ENCODE measurements around the gene PODXL2.
A peak's percentile ranks its signal among the peaks of the same experiment; 100 is the strongest.

The PODXL2 gene

GRCh38 chr3:127629467-127630403, 750 bp downstream of the PODXL2 start:
- Histone ChIP-seq H4K91ac (ENCODE audit: low read depth, low read length) (no peak overlapping the region), H3K4me3 (ENCODE audit: low read depth, low read length) (peak overlapping the region; percentile 42), H4K12ac (ENCODE audit: low read depth, low read length) (no peak overlapping the region), H3K27me3 (ENCODE audit: insufficient read depth, low read length) (peaks cover 23% of the 10 kb centered on the region), H3K4me2 (ENCODE audit: low read length) (peak overlapping the region; percentile 74), H3K4ac (ENCODE audit: low read depth, low read length) (no peak overlapping the region), H3K36me3 (ENCODE audit: control insufficient read depth in 1 of 2, insufficient read depth in 2 of 2, low read length in 2 of 2) (no peaks in the 10 kb centered on the region), H2AK5ac (ENCODE audit: low read length) (no peak overlapping the region), H2AFZ (ENCODE audit: insufficient read depth, low read length, poor library complexity) (no peak overlapping the region), H2BK120ac (ENCODE audit: insufficient read depth, low read length, poor library complexity) (no peak overlapping the region), H3K18ac (ENCODE audit: low read length) (no peak overlapping the region), H3K27ac (ENCODE audit: low read depth, low read length) (no peak overlapping the region), H3K79me1 (ENCODE audit: low read length) (no peaks in the 10 kb centered on the region), H3K4me1 (ENCODE audit: control insufficient read depth in 1 of 2, insufficient read depth in 2 of 2, low read length in 2 of 2) (peaks cover 5 to 8% of the 10 kb centered on the region in 2 experiments), H4K8ac (ENCODE audit: low read depth, low read length) (no peak overlapping the region), H3K9me3 (ENCODE audit: insufficient read depth, low read depth, low read length) (peaks cover 7% of the 10 kb centered on the region), H2BK5ac (ENCODE audit: low read depth, low read length, poor library complexity) (no peak overlapping the region), H3K9ac (ENCODE audit: low read length) (no peak overlapping the region), H3K23ac (ENCODE audit: low read length) (no peak overlapping the region), H3K79me2 (ENCODE audit: control insufficient read depth, insufficient read depth, low read length, poor library complexity) (no peaks in the 10 kb centered on the region), H2BK12ac (ENCODE audit: low read length) (no peak overlapping the region), H3K14ac (ENCODE audit: low read length) (no peak overlapping the region)
- no peak for DNase-seq
- WGBS (ENCODE audit: extremely low coverage, insufficient coverage, insufficient read length) = no CpG with 5 or more reads among the region's 65 CpGs

GRCh38 chr3:127630811-127631714, 2.1 kb downstream of the PODXL2 start:
- Histone ChIP-seq H2BK5ac (ENCODE audit: low read depth, low read length, poor library complexity) (no peak overlapping the region), H2BK12ac (ENCODE audit: low read length) (no peak overlapping the region), H3K18ac (ENCODE audit: low read length) (no peak overlapping the region), H3K4me2 (ENCODE audit: low read length) (no peak overlapping the region), H4K91ac (ENCODE audit: low read depth, low read length) (no peak overlapping the region), H3K27ac (ENCODE audit: low read depth, low read length) (no peak overlapping the region), H3K23ac (ENCODE audit: low read length) (no peak overlapping the region), H4K8ac (ENCODE audit: low read depth, low read length) (no peak overlapping the region), H3K9ac (ENCODE audit: low read length) (no peak overlapping the region), H3K4me1 (ENCODE audit: control insufficient read depth in 1 of 2, insufficient read depth in 2 of 2, low read length in 2 of 2) (peaks cover 5 to 8% of the 10 kb centered on the region in 2 experiments), H3K9me3 (ENCODE audit: insufficient read depth, low read depth, low read length) (peaks cover 7% of the 10 kb centered on the region), H3K79me2 (ENCODE audit: control insufficient read depth, insufficient read depth, low read length, poor library complexity) (no peaks in the 10 kb centered on the region), H3K36me3 (ENCODE audit: control insufficient read depth in 1 of 2, insufficient read depth in 2 of 2, low read length in 2 of 2) (no peaks in the 10 kb centered on the region), H3K27me3 (ENCODE audit: insufficient read depth, low read length) (peaks cover 23% of the 10 kb centered on the region), H3K14ac (ENCODE audit: low read length) (no peak overlapping the region), H3K4ac (ENCODE audit: low read depth, low read length) (no peak overlapping the region), H3K4me3 (ENCODE audit: low read depth, low read length) (no peak overlapping the region), H2BK120ac (ENCODE audit: insufficient read depth, low read length, poor library complexity) (no peak overlapping the region), H4K12ac (ENCODE audit: low read depth, low read length) (no peak overlapping the region), H2AK5ac (ENCODE audit: low read length) (no peak overlapping the region), H3K79me1 (ENCODE audit: low read length) (no peaks in the 10 kb centered on the region), H2AFZ (ENCODE audit: insufficient read depth, low read length, poor library complexity) (no peak overlapping the region)
- DNase-seq = no peak
- WGBS (ENCODE audit: extremely low coverage, insufficient coverage, insufficient read length) = no CpG with 5 or more reads among the region's 12 CpGs

GRCh38 chr3:127632035-127632820, 3.2 kb downstream of the PODXL2 start:
- H3K9ac ChIP-seq (ENCODE audit: low read length) = no peak overlapping the region
- no peak overlapping the region for H3K27ac ChIP-seq (ENCODE audit: low read depth, low read length)
- no peak overlapping the region for H3K4ac ChIP-seq (ENCODE audit: low read depth, low read length)
- H3K9me3 ChIP-seq (ENCODE audit: insufficient read depth, low read depth, low read length) = peaks cover 7% of the 10 kb centered on the region
- no peaks in the 10 kb centered on the region for H3K79me1 ChIP-seq (ENCODE audit: low read length)
- no peak overlapping the region for H3K18ac ChIP-seq (ENCODE audit: low read length)
- no peak overlapping the region for H2BK120ac ChIP-seq (ENCODE audit: insufficient read depth, low read length, poor library complexity)
- no peak overlapping the region for H3K23ac ChIP-seq (ENCODE audit: low read length)
- H3K14ac ChIP-seq (ENCODE audit: low read length) = no peak overlapping the region
- H4K12ac ChIP-seq (ENCODE audit: low read depth, low read length) = no peak overlapping the region
- H2BK5ac ChIP-seq (ENCODE audit: low read depth, low read length, poor library complexity) = no peak overlapping the region
- no peak for DNase-seq
- no peak overlapping the region for H4K8ac ChIP-seq (ENCODE audit: low read depth, low read length)
- no peaks in the 10 kb centered on the region for H3K36me3 ChIP-seq (ENCODE audit: control insufficient read depth in 1 of 2, insufficient read depth in 2 of 2, low read length in 2 of 2)
- H4K91ac ChIP-seq (ENCODE audit: low read depth, low read length) = no peak overlapping the region
- H3K4me3 ChIP-seq (ENCODE audit: low read depth, low read length) = no peak overlapping the region
- H3K4me1 ChIP-seq (ENCODE audit: control insufficient read depth in 1 of 2, insufficient read depth in 2 of 2, low read length in 2 of 2) = peaks cover 5 to 8% of the 10 kb centered on the region in 2 experiments
- H3K4me2 ChIP-seq (ENCODE audit: low read length) = no peak overlapping the region
- H3K27me3 ChIP-seq (ENCODE audit: insufficient read depth, low read length) = peaks cover 21% of the 10 kb centered on the region
- H2BK12ac ChIP-seq (ENCODE audit: low read length) = no peak overlapping the region
- no peak overlapping the region for H2AK5ac ChIP-seq (ENCODE audit: low read length)
- no CpG with 5 or more reads among the region's 8 CpGs for WGBS (ENCODE audit: extremely low coverage, insufficient coverage, insufficient read length)
- H3K79me2 ChIP-seq (ENCODE audit: control insufficient read depth, insufficient read depth, low read length, poor library complexity) = no peaks in the 10 kb centered on the region
- no peak overlapping the region for H2AFZ ChIP-seq (ENCODE audit: insufficient read depth, low read length, poor library complexity)

- H3K23ac ChIP-seq (ENCODE audit: low read length) = no peak overlapping the region
- H3K79me1 ChIP-seq (ENCODE audit: low read length) = peaks cover 7% of the 10 kb centered on the region
- H2AFZ ChIP-seq (ENCODE audit: insufficient read depth, low read length, poor library complexity) = no peak overlapping the region
- no peak overlapping the region for H3K18ac ChIP-seq (ENCODE audit: low read length)
- no peak overlapping the region for H3K9ac ChIP-seq (ENCODE audit: low read length)
- H3K4me1 ChIP-seq (ENCODE audit: control insufficient read depth in 1 of 2, insufficient read depth in 2 of 2, low read length in 2 of 2) = peaks cover 9 to 15% of the 10 kb centered on the region in 2 experiments
- H2AK5ac ChIP-seq (ENCODE audit: low read length) = no peak overlapping the region
- H3K27ac ChIP-seq (ENCODE audit: low read depth, low read length) = no peak overlapping the region
- H4K12ac ChIP-seq (ENCODE audit: low read depth, low read length) = no peak overlapping the region
- no peak overlapping the region for H3K14ac ChIP-seq (ENCODE audit: low read length)
- no peak overlapping the region for H4K8ac ChIP-seq (ENCODE audit: low read depth, low read length)
- H3K36me3 ChIP-seq (ENCODE audit: control insufficient read depth in 1 of 2, insufficient read depth in 2 of 2, low read length in 2 of 2) = no peaks in the 10 kb centered on the region
- no peak overlapping the region for H2BK12ac ChIP-seq (ENCODE audit: low read length)
- H3K4ac ChIP-seq (ENCODE audit: low read depth, low read length) = no peak overlapping the region
- peak; percentile 26 to 59 for DNase-seq
- no peak overlapping the region for H4K91ac ChIP-seq (ENCODE audit: low read depth, low read length)
- no peak overlapping the region for H3K4me2 ChIP-seq (ENCODE audit: low read length)
- H3K9me3 ChIP-seq (ENCODE audit: insufficient read depth, low read depth, low read length) = peaks cover 2% of the 10 kb centered on the region
- H3K79me2 ChIP-seq (ENCODE audit: control insufficient read depth, insufficient read depth, low read length, poor library complexity) = no peaks in the 10 kb centered on the region
- H2BK5ac ChIP-seq (ENCODE audit: low read depth, low read length, poor library complexity) = no peak overlapping the region
- no CpG with 5 or more reads among the region's 12 CpGs for WGBS (ENCODE audit: extremely low coverage, insufficient coverage, insufficient read length)
- no peak overlapping the region for H2BK120ac ChIP-seq (ENCODE audit: insufficient read depth, low read length, poor library complexity)
- H3K27me3 ChIP-seq (ENCODE audit: insufficient read depth, low read length) = peaks cover 6% of the 10 kb centered on the region
- no peak overlapping the region for H3K4me3 ChIP-seq (ENCODE audit: low read depth, low read length)
These were observed 5.7 kb downstream of the PODXL2 start for GRCh38 chr3:127634653-127635052.

All from trophoblast cell (in vitro differentiated cells and primary cell).